IPS-18c (cell line): ENCODE measurements around the gene TMEM178B.
"Not testable (repeated sequence)": the region's sequence is repeated elsewhere in the genome, so short reads cannot be mapped to it uniquely, and the experiment has no call there.

Experiments used
- H3K4me3 ChIP-seq: 2 replicates; pipeline ENCODE4 v1.7.0; 2013; ENCODE audit warnings: low read depth, mild to moderate bottlenecking, low read length, moderate library complexity; ENCODE audit not compliant: insufficient read depth
- H3K9me3 ChIP-seq: one replicate; pipeline ENCODE4 v1.6.1; 2013; ENCODE audit warnings: mild to moderate bottlenecking, low read length, moderate library complexity; ENCODE audit not compliant: control insufficient read depth, insufficient read depth

Gene TMEM178B

DNA sequence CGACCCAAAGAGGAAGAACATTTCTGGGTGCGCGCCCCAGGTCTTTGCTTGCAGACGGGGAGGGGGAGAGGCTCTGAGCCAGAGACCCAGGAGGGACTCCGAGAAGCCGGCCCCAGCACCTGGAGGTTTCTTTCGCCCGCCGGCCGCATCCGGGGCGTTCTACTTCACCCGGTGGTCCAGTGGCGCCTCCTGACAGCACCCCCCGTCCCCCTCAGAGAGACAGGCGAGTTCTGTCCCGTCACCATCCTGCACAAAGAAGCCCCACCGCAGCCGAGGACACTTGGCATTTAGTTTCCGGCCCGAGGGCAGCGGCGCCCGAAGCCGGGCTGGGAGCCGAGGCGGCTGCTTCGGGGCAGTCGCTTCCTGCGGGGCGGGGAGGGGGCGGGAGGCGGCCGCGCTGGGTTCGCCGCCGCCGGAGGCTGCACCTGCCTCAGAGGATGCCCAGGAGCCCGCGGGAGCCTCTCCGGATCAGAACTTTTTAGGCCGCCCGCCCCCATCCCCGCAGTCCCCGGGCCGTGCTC lies at the start of gene TMEM178B:
Gene TMEM178B, plus strand, starts transcription at position 424 of the 521 bp plus-strand sequence.
- peak within 1 kb of the TSS; percentile 71 for H3K4me3 ChIP-seq

DNA sequence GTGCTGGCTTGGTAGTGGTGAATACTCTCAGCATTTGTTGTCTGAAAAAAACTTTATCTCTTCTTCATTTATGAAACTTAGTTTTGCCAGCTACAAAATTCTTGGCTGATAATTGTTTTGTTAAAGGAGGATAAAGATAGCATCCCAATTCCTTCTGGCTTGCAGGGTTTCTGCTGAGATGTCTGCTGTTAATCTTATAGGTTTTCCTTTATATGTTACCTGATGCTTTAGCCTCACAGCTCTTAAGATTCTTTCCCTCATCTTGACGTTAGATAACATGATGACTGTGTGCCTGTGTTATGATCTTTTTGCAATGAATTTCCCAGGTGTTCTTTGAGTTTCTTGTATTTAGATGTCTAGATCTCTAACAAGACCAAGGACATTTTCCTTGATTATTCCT lies 49.2 kb upstream of the TMEM178B start:
- Histone ChIP-seq H3K9me3 (no peaks in the 10 kb centered on the region), H3K4me3 (no peak overlapping the region)

More for the DNA sequence above, at the start of gene TMEM178B:
- H3K9me3 ChIP-seq, result no peaks in the 10 kb centered on the region

DNA sequence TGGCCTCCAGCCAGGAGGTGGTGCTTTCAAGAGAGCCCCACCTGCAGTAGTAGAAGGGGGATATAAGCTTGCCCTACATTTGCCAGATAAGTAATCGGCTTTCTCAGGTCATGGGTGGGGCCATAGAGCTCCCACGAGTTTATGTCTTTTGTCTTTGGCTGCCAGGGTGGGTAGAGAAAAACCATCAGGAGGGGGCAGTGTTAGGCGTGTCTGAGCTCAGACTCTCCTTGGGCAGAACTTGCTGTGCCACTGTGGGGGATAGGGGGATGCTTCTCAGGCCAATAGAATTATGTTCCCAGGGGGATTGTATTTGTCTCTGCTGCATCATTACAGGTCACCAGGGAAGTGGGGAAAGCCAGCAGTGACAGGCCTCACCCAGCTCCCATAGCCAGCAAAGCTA lies 46.8 kb upstream of the TMEM178B start:
- H3K9me3 ChIP-seq, result no peaks in the 10 kb centered on the region

DNA sequence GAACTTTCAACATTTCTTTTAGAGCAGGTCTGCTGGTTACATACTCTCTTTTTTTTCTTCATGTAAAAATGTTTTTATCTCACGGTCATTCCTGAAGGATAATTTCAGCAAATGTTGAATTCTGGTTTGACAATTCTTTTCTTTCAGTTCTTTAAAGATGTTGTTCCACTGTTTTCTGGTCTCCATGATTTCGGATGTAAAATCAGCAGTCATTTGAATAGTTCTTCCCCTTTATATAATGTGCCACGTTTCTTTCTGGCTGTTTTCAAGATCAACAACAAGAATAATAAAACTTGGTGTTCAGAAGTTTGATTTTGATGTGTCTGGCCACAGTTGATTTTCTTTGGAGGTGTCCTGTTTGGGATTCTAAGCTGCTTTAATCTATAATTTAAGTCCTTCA lies 45.1 kb upstream of the TMEM178B start:
- no peak overlapping the region for H3K4me3 ChIP-seq
- H3K9me3 ChIP-seq, result no peaks in the 10 kb centered on the region

More for the DNA sequence above, 46.8 kb upstream of the TMEM178B start:
- no peak overlapping the region for H3K4me3 ChIP-seq

DNA sequence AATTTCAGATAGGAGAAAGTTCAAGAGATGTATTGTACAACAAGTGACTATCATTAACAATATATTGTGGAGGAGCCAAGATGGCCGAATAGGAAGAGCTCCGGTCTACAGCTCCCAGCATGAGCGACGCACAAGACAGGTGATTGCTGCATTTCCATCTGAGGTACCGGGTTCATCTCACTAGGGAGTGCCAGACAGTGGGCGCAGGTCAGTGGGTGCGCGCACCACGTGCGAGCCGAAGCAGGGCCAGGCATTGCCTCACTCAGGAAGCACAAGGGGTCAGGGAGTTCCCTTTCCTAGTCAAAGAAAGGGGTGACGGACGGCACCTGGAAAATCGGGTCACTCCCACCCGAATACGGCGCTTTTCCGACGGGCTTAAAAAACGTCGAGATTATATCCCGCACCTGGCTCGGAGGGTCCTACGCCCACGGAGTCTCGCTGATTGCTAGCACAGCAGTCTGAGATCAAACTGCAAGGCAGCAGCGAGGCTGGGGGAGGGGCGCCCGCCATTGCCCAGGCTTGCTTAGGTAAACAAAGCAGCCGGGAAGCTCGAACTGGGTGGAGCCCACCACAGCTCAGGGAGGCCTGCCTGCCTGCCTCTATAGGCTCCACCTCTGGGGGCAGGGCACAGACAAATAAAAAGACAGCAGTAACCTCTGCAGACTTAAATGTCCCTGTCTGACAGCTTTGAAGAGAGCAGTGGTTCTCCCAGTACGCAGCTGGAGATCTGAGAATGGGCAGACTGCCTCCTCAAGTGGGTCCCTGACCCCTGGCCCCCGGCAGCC lies 41.1 kb upstream of the TMEM178B start:
- H3K4me3 ChIP-seq, result peak overlapping the region; percentile 9; the same call in 1 of the 2 replicates
- H3K9me3 ChIP-seq, result not testable (repeated sequence)

DNA sequence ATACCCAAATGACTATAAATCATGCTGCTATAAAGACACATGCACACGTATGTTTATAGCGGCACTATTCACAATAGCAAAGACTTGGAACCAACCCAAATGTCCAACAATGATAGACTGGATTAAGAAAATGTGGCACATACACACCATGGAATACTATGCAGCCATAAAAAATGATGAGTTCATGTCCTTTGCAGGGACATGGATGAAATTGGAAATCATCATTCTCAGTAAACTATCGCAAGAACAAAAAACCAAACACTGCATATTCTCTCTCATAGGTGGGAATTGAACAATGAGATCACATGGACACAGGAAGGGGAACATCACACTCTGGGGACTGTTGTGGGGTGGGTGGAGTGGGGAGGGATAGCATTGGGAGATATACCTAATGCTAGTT lies 35.8 kb upstream of the TMEM178B start:
- not testable (repeated sequence) for H3K4me3 ChIP-seq, H3K9me3 ChIP-seq

DNA sequence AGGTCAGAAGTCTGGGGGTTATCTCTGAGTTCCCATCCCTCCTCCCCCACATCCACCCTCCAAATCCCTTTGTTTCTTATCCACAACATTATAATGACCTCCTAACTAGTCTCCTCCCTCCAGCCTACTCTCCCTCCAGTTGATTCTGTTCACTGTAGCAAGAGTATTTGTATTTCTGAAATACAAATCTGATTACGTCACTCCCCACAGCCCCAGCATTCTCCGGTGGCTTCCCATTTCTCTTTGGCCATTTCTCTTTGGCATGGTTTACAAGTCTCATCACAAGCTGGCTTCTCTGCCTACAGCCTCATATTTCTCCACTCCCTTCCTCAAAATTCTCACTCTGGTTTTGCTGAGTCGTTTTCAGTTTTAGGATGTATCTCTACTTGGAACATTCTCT lies 34.5 kb upstream of the TMEM178B start:
- H3K9me3 ChIP-seq, result no peaks in the 10 kb centered on the region
- no peak overlapping the region for H3K4me3 ChIP-seq

DNA sequence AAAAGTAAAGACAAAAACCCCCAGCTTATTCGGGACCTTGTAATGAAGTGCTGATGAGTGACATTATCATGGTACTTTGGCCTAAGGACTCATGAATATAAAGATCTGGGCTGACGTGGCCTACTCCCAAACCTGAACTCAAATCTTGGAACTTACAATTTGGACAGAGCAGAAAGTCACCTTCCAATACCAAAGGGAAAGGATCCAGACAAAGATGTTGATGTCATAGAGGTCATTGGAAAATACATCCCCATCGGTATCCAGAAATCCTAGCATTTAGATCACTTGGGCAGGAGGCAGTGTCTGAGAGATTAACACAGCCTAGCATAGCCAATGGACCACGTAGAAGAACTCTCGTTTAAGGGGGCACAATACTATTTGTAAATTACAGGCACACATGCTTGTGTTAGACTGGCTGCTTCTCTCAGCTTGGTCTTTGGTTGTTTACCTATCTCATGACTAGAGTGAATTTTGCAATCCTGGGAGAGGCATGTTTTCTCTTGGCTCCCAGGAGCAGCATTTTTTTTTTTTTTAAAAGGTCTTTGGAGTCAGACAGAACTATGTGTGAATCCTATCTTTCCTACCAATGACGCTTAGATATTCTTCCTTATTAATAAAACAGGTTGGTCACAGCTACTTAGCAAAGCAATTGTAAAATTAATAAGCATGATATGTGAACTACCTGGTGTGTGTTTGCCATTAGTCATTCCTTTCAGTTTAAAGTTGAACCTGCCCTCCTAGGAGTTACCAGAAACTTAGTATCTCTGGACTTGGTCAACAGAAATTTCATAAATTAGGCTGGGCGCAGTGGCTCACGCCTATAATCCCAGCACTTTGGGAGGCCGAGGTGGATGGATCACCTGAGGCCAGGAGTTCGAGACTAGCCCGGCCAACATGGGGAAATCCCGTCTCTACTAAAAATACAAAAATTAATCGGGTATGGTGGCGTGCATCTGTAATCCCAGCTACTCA lies 31.4 kb upstream of the TMEM178B start:
- Histone ChIP-seq H3K9me3 (no peaks in the 10 kb centered on the region), H3K4me3 (no peak overlapping the region)

DNA sequence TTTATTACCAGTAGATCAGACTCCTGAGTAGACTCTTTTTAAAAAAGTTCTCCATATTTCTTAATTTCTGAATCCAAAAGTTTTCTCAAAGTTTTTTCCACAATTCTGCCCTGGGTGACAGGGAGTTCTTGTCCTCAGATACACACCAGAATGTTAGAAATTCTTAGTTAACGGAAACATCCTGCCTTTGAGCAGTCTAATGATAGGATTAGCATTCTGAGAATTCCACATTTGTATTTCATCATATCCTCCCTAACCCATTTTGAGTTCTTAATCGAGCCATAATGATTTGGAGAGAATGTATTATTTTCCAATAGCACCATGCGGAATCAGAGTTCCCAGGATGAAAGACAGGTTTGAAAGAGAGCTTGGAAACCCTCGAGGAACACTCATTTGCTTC lies 30.2 kb upstream of the TMEM178B start:
- no peak overlapping the region for H3K4me3 ChIP-seq
- no peaks in the 10 kb centered on the region for H3K9me3 ChIP-seq

DNA sequence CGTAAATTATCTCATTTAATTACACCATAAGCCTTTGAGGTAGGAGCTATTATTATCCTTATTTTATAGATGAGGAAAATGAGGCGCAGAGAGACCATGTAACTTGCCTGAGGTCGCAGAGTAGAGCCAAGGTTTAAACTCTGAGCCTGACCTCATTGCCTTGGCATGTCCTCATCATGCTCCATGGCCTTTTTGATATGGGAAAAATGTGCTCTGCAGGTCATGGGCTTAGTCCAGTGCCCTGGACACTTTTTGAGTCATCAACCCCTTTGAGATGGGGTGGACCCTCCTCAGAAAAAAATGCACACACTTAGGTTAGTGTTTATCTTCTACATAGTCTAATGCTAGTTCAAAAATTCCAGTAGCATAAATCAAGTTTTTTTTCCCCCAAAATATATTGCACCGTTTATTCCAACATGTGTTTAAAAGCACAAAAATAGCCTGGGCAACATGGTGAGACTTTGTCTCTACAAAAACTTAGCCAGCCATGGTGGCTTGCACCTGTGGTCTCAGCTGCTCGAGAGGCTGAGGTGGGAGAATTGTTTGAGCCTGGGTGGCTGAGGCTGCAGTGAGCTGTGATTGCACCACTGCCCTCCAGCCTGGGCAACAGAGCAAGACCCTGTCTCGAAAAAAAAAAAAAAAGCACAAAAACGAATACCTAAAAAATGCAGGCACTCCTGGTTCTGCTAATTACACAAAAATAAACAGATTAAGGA lies 28.6 kb upstream of the TMEM178B start:
- Histone ChIP-seq H3K4me3 (no peak overlapping the region), H3K9me3 (no peaks in the 10 kb centered on the region)

DNA sequence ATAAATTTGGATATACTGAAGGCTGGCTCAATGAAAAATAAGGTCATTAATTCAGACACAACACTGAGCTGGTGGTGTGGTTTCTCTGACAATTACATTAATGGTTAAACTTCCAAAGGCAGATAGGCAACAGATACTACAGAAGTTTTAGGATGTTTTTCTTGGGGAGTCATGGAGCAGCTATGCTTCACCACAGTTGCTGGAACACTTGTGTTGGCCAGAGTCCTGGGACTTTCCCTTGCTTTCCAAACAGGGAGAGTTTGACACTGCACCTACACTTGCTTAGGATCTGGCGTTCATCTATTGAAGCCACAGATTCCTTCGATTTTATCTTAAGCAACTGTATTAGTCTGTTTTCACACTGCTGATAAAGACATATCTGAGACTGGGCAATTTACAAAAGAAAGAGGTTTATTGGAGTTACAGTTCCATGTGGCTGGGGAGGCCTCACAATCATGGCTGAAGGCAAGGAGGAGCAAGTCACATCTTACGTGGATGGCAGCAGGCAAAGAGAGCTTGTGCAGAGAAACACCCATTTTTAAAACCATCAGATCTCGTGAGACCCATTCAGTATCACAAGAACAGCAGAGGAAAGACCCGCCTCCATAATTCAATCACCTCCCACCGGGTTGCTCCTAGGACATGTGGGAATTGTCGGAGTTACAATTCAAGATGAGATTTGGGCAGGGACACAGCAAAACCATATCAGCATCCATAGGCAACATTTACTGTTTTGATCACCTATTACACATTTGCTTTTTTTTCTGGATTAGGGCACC lies 27.8 kb upstream of the TMEM178B start:
- no peaks in the 10 kb centered on the region for H3K9me3 ChIP-seq
- H3K4me3 ChIP-seq, result no peak overlapping the region

DNA sequence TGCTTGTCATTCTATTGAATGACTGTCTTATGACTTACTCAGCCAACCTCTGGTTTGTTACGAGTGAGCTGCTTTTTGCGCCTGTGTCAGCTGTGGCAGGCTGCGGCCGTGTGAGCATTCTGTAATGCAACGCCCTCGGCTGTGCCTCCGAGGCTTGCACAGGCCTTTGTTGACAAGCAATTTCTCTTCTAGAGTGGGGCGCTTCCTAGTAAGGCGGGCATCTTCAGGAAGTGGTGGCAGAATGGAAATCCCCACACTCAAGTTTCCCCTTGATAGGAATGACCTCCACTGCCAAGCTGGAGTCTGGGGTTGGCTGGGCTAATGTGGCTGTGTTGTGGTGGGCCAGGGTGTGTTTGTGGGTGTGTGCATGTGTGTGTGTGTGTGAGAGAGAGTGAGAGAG lies 20.2 kb upstream of the TMEM178B start:
- no peaks in the 10 kb centered on the region for H3K9me3 ChIP-seq
- H3K4me3 ChIP-seq, result no peak overlapping the region

DNA sequence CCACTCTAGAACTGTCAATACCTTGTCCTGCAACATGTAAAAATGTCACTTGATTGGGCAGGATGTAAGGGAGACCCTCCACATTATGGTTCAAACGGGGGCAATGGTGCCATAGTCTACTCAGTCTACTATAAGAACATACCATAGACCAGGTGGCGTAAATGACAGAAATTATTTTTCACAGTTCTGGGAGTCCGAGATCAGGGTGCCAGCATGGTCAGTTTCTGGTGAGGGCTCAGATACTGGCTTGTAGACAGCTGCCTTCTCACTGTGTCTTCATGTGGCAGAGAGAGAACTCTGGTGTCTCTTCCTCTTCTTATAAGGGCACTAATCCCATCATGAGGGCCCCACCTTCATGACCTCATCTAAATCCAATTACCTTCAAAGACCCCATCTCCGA lies 18.7 kb upstream of the TMEM178B start:
- no peaks in the 10 kb centered on the region for H3K9me3 ChIP-seq

DNA sequence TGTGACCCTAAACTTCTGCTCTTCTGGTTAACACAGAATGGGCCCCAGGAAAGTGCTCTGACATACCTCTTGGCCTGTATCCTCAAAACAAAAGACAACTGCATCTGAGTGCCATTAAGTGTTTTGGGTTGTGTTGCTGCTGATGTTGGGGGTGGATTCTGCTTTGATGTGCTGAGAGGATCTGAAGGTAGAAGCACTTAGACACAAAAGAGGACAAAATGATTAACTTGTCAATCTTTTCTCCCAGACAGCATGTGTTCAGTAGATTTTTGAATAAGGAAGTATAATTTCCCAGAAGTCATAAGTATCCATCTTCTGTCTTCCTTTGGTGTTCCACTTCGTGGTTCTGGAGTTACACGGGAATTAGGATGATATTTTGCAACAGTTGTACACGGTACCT lies 16.1 kb upstream of the TMEM178B start:
- Histone ChIP-seq H3K4me3 (no peak overlapping the region), H3K9me3 (peaks cover 2% of the 10 kb centered on the region)

More for the DNA sequence above, 18.7 kb upstream of the TMEM178B start:
- H3K4me3 ChIP-seq, result no peak overlapping the region

DNA sequence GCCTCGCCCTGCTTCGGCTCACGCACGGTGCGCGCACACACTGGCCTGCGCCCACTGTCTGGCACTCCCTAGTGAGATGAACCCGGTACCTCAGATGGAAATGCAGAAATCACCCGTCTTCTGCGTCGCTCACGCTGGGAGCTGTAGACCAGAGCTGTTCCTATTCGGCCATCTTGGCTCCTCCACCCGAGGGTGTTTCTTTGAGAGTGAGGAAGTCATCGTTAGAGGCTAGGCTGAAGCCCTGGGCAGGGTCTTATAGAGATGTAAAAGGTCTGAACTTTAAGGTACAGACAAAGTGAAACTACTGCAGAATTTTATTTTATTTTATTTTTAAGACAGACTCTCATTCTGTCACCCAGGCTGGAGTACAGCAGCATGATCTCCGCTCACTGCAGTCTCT lies 6.0 kb upstream of the TMEM178B start:
- H3K9me3 ChIP-seq, H3K4me3 ChIP-seq: not testable (repeated sequence)

DNA sequence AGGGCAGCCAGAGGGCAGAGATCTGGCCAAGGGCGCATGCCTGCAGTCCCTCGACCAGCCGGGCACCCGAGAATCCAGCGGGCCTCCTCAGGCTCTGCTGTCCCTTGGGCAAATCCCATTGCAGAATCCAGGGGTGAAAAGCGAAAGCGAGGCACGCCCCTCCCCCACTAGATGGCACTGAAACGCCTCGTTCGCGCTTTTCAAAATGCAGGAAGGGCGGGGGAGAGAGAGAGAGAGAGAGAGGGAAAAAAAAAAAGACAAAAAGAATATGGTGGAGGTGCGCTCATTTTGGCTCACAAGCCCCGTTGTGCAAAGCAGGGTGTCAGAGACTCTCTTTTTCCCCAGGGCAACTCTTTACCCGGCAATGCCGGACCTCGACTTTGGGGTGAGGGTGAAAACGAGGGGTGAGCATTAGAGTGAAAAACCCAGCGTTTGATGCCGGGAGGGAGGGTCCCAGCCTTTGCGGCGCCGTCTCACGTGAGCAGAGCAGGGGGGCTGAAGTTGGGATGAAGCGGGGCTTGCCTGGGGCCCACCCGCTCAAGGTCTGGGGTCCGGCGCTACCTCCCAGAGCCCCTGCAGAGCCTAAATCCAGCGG lies 2.5 kb upstream of the TMEM178B start:
- H3K9me3 ChIP-seq, result peaks cover 2% of the 10 kb centered on the region
- H3K4me3 ChIP-seq, result peak overlapping the region; percentile 71; the same call in 1 of the 2 replicates
